Lower lobe of right lung (tissue), 2 donors: ENCODE measurements around the gene INPP4A. TPM values are rescaled to one million over a fixed set of nuclear protein-coding genes. Genes with fewer than 3 reads are reported as not detected.

ENCODE experiments used
- ATAC-seq, 2 donors: fragments of 200-7000 bp; cut with Tn5 transposase; one replicate each; pipeline ENCODE4 v1.9.1; 2020 to 2022; ENCODE audit warnings: mild to moderate bottlenecking in 2 of 2, moderate library complexity in 2 of 2
- DNase-seq: peaks from one replicate; pipeline ENCODE4 v3.0.0-alpha.2; 2020
- H3K27ac ChIP-seq: fragments of 200-600 bp; one replicate; pipeline ENCODE4 v1.8.0; 2022
- H3K27me3 ChIP-seq: fragments of 200-600 bp; one replicate; pipeline ENCODE4 v1.8.0; 2022; ENCODE audit warnings: low read depth
- H3K36me3 ChIP-seq: fragments of 200-600 bp; one replicate; pipeline ENCODE4 v1.8.0; 2022; ENCODE audit warnings: mild to moderate bottlenecking
- H3K4me1 ChIP-seq: fragments of 200-600 bp; one replicate; pipeline ENCODE4 v1.8.0; 2022
- H3K4me3 ChIP-seq: fragments of 200-600 bp; one replicate; pipeline ENCODE4 v1.8.0; 2022; ENCODE audit warnings: mild to moderate bottlenecking
- H3K9me3 ChIP-seq: fragments of 200-600 bp; one replicate; pipeline ENCODE4 v1.8.0; 2022
- CTCF ChIP-seq: fragments of 200-600 bp; IDR thresholded peaks from one replicate; pipeline ENCODE4 v1.8.0; 2022; ENCODE audit warnings: antibody characterized with exemption, mild to moderate bottlenecking
- intact Hi-C: fragments of 100-400 bp; cut with DNase I; formaldehyde crosslinking; loops from one replicate; pipeline ENCODE4 v1.11.0; 2022
- total RNA-seq: library from RNA; stranded (reverse); fragmentation: NEBNext Ultra II Directional; extraction: Animal tissue kit (Norgen Biotek cat#: 25700); gene quantifications from one replicate; pipeline ENCODE4 v1.2.1, GENCODE V29; 2021
- donor health status: DM: no; HTN: yes; CAD: no; lungs with severe emphysema.

INPP4A gene
- total RNA-seq, 1 donor from 2014 or later: 35.6 TPM

DNA sequence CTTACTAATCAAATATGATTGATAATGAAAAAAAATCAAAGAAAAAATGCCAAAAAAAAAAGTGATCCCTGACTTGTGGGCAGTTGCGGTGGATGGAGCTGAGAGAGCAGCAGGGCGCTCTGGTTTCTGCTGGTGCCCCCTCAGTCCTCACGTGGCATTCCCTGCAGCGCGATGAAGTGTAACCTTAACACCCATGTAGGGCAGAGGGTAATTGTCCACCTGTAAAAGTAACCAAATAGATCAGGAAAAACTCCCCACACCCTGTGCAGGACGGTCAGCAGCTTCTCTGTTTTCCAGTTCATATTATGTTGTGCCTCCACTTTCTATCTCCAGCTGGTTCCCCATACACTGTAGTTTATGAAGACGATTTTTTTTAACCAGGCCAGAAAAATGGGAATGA is 138.6 kb downstream of the INPP4A start:
- Histone ChIP-seq H3K9me3 (no peaks in the 10 kb centered on the region), H3K4me3 (no peak overlapping the region), H3K36me3 (peaks cover 93% of the 10 kb centered on the region), H3K27me3 (no peaks in the 10 kb centered on the region), H3K4me1 (no peaks in the 10 kb centered on the region), H3K27ac (no peak overlapping the region)
- ATAC-seq: no peak
- intact Hi-C loops: no loop called here
- no peak for TF ChIP-seq CTCF
- DNase-seq: no peak

- no peaks in the 10 kb centered on the region for H3K4me1 ChIP-seq
- no peak for ATAC-seq
- H3K9me3 ChIP-seq: no peaks in the 10 kb centered on the region
- DNase-seq: no peak
- H3K4me3 ChIP-seq: no peak overlapping the region
- peaks cover 93% of the 10 kb centered on the region for H3K36me3 ChIP-seq
- intact Hi-C loops: no loop called here
- no peak overlapping the region for H3K27ac ChIP-seq
- TF ChIP-seq CTCF: no peak
- H3K27me3 ChIP-seq: no peaks in the 10 kb centered on the region
Measured at GRCh38 chr2:98583816-98584618, 139.4 kb downstream of the INPP4A start.

GRCh38 chr2:98585386-98585785 is 140.7 kb downstream of the INPP4A start:
- no peak overlapping the region for H3K4me3 ChIP-seq
- H3K27me3 ChIP-seq: no peaks in the 10 kb centered on the region
- intact Hi-C loops: no loop called here
- no peak overlapping the region for H3K27ac ChIP-seq
- no peak for ATAC-seq
- H3K36me3 ChIP-seq: peaks cover 81% of the 10 kb centered on the region
- H3K4me1 ChIP-seq: no peaks in the 10 kb centered on the region
- no peak for DNase-seq
- TF ChIP-seq CTCF: no peak
- H3K9me3 ChIP-seq: no peaks in the 10 kb centered on the region

DNA sequence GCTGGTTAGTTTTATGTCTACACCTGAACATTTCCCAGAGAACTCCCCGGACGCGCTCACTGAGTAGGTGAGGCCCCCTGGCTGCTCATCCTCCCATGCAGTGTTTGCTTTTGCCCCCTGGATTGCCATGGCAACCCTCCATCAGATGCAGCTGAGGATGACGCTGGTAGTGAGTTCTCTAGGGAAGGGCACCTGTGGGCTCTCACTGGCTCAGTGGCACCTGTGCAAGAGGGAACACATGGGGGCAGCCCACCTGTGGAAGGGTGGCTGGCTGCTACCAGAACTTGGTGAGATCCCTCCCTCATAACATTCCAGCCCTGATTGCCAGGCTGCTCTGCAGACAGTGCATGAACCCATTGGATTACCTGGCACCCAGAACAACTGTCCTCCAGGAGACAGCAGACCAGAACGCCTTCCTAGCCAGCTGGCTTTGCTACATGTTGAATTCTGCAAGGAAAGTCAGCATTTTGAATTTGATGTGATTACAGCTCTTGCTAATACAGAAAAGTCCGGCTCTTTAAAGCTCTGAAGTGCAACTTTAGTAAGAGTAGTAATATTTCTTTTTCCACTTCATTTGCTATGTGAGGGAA is 142.0 kb downstream of the INPP4A start:
- DNase-seq (no peak), ATAC-seq (no peak)
- no peaks in the 10 kb centered on the region for H3K4me1 ChIP-seq
- no peak for TF ChIP-seq CTCF
- H3K36me3 ChIP-seq: peaks cover 76% of the 10 kb centered on the region
- intact Hi-C loops: no loop called here
- H3K9me3 ChIP-seq: no peaks in the 10 kb centered on the region
- H3K27me3 ChIP-seq: no peaks in the 10 kb centered on the region
- no peak overlapping the region for H3K4me3 ChIP-seq
- H3K27ac ChIP-seq: no peak overlapping the region

GRCh38 chr2:98588880-98589431 is 144.3 kb downstream of the INPP4A start:
- H3K27ac ChIP-seq: no peak overlapping the region
- no peak for DNase-seq
- intact Hi-C loops: no loop called here
- peaks cover 61% of the 10 kb centered on the region for H3K36me3 ChIP-seq
- no peak for TF ChIP-seq CTCF
- no peaks in the 10 kb centered on the region for H3K9me3 ChIP-seq
- H3K27me3 ChIP-seq: no peaks in the 10 kb centered on the region
- H3K4me1 ChIP-seq: no peaks in the 10 kb centered on the region
- ATAC-seq: no peak
- H3K4me3 ChIP-seq: no peak overlapping the region
